ENCODE measurements around the gene HIPK3. TPM values are rescaled to one million over a fixed set of nuclear protein-coding genes. Genes with fewer than 3 reads are reported as not detected.

HIPK3 gene
- total RNA-seq, 4 donors from 2014 or later, result 233 to 345 (median 278) TPM

GRCh38 chr11:33307984-33308383 is 50.8 kb downstream of the HIPK3 start:
- DNase-seq (ENCODE audit: low spot score) (no peak), ATAC-seq (ENCODE audit: low FRiP score) (no peak)
- TF ChIP-seq, protein P1, sequence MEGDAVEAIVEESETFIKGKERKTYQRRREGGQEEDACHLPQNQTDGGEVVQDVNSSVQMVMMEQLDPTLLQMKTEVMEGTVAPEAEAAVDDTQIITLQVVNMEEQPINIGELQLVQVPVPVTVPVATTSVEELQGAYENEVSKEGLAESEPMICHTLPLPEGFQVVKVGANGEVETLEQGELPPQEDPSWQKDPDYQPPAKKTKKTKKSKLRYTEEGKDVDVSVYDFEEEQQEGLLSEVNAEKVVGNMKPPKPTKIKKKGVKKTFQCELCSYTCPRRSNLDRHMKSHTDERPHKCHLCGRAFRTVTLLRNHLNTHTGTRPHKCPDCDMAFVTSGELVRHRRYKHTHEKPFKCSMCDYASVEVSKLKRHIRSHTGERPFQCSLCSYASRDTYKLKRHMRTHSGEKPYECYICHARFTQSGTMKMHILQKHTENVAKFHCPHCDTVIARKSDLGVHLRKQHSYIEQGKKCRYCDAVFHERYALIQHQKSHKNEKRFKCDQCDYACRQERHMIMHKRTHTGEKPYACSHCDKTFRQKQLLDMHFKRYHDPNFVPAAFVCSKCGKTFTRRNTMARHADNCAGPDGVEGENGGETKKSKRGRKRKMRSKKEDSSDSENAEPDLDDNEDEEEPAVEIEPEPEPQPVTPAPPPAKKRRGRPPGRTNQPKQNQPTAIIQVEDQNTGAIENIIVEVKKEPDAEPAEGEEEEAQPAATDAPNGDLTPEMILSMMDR (IDR thresholded peaks at IDR 0.05), result no peak

DNA sequence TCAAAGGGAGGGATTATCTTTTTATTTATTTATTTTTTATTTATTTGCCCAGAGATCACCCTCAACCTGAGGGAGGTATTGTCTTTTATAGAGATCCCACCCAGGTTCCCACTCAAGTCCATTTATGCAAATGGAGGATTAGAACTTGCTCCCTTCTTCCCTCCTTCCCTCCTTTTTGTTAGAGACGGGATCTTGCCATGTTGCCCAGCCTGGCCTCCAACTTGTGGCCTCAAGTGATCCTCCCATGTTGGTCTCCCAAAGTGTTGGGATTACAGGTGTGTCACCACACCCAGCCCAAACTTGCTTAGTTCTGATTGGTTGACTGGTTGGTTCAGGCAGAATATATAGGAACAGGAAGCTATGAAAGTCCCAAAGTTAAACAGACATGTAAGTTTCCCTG is 51.9 kb downstream of the HIPK3 start:
- TF ChIP-seq, protein P1 (IDR thresholded peaks at IDR 0.05), result no peak
- no peak for ATAC-seq (ENCODE audit: low FRiP score)
- DNase-seq (ENCODE audit: low spot score), result no peak

- DNase-seq (ENCODE audit: low spot score), result no peak
- TF ChIP-seq, protein P1 (IDR thresholded peaks at IDR 0.05), result no peak
- ATAC-seq (ENCODE audit: low FRiP score), result no peak
Observed at GRCh38 chr11:33310720-33311500, 53.7 kb downstream of the HIPK3 start.

GRCh38 chr11:33311680-33312079 is 54.5 kb downstream of the HIPK3 start:
- TF ChIP-seq, protein P1 (IDR thresholded peaks at IDR 0.05), result no peak
- no peak for DNase-seq (ENCODE audit: low spot score)
- no peak for ATAC-seq (ENCODE audit: low FRiP score)

GRCh38 chr11:33315822-33316221 is 58.6 kb downstream of the HIPK3 start:
- TF ChIP-seq, protein P1 (IDR thresholded peaks at IDR 0.05), result no peak
- DNase-seq (ENCODE audit: low spot score) (no peak), ATAC-seq (ENCODE audit: low FRiP score) (no peak)

GRCh38 chr11:33317662-33318061 is 60.5 kb downstream of the HIPK3 start:
- no peak for DNase-seq (ENCODE audit: low spot score)
- TF ChIP-seq, protein P1 (IDR thresholded peaks at IDR 0.05), result no peak
- no peak for ATAC-seq (ENCODE audit: low FRiP score)
